ENCODE results near the gene IMMP2L. TPM values are rescaled to one million over a fixed set of nuclear protein-coding genes. Genes with fewer than 3 reads are reported as not detected.

The IMMP2L gene
- total RNA-seq, 1 experiment from 2014 or later: 8.8 TPM

GRCh38 chr7:111173528-111173927 is 388.8 kb downstream of the IMMP2L start:
- no peaks in the 10 kb centered on the region for H3K27me3 ChIP-seq (ENCODE audit: control insufficient read depth, insufficient read depth, low read length)
- no peak overlapping the region for H3K4me3 ChIP-seq (ENCODE audit: low read depth in 2 of 2, low read length in 2 of 2)
- no peaks in the 10 kb centered on the region for H3K9me3 ChIP-seq (ENCODE audit: control insufficient read depth, insufficient read depth, low read depth, low read length)
- in situ Hi-C loops (cut with HindIII; ENCODE audit: low pct_unique_long_range_greater_than_20kb, low sequenced_read_pairs): no loop called here
- no peaks in the 10 kb centered on the region for H3K36me3 ChIP-seq (ENCODE audit: control insufficient read depth, insufficient read depth, low read length)
- TF ChIP-seq TCF7L2 (IDR thresholded peaks at IDR 0.05; ENCODE audit: low read depth, low read length) (no peak), CTCF (IDR thresholded peaks at IDR 0.05) (no peak), REST (IDR thresholded peaks at IDR 0.05; ENCODE audit: insufficient read depth in 1 of 2, low read depth in 2 of 2, low read length in 1 of 2) (no peak), POLR2AphosphoS5 (IDR thresholded peaks at IDR 0.05; ENCODE audit: low read depth, low read length) (no peak), SIN3A (IDR thresholded peaks at IDR 0.05; ENCODE audit: borderline replicate concordance, insufficient read depth, low read depth, low read length) (no peak)
- H3K4me1 ChIP-seq (ENCODE audit: control insufficient read depth, insufficient read depth, low read length): no peaks in the 10 kb centered on the region
- ATAC-seq (no peak), DNase-seq (ENCODE audit: low read depth, low spot score) (no peak)
- ChIA-PET POLR2A (no interaction called here), CTCF (no interaction called here)
- H3K27ac ChIP-seq (ENCODE audit: low read length): no peak overlapping the region
- BruUV-seq (replicated peaks): no TSS peak
- intact Hi-C loops (cut with micrococcal nuclease; ENCODE audit: unreplicated experiment): no loop called here

DNA sequence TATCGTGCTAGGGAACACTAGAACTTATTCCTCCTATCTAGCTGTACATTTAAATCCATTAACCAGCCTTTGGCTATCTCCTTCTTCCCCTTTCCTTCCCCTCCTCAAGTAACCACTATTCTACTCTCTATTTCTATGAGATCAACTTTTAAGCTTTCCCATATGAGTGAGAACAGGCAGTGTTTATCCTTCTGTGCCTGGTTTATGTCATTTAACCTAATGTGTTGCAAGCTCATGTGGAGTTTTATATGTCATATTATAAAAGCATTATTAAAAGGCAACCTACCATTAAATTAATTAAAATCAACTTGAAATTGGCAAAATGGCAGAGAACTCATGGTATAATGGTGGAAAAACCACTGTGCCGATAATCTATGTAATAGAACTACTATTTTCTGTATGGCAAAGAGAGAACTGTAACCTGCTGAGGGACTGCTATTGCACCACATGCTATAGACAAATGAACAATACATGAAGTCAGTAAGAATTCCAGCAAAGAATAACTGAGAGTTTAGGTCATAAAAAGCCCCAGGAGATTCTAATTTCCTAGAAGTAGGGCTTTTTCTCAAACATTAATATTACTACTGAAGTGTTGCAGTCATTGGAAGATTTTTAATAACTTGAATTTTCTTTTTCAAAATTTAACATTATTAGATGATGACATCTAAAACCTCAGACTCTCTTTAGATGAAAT is 389.6 kb downstream of the IMMP2L start:
- POLR2A ChIA-PET: interaction anchor here (0.6 kb wide), 1 partner anchor 990 kb away, joined by 3 read pairs; no protein-coding TSS in a partner anchor
- ATAC-seq (no peak), DNase-seq (ENCODE audit: low read depth, low spot score) (no peak)
- CTCF ChIA-PET: no interaction called here
- no peak overlapping the region for H3K27ac ChIP-seq (ENCODE audit: low read length)
- BruUV-seq (replicated peaks): no TSS peak
- no peaks in the 10 kb centered on the region for H3K36me3 ChIP-seq (ENCODE audit: control insufficient read depth, insufficient read depth, low read length)
- in situ Hi-C loops (cut with HindIII; ENCODE audit: low pct_unique_long_range_greater_than_20kb, low sequenced_read_pairs) (no loop called here), intact Hi-C loops (cut with micrococcal nuclease; ENCODE audit: unreplicated experiment) (no loop called here)
- no peaks in the 10 kb centered on the region for H3K9me3 ChIP-seq (ENCODE audit: control insufficient read depth, insufficient read depth, low read depth, low read length)
- no peak overlapping the region for H3K4me3 ChIP-seq (ENCODE audit: low read depth in 2 of 2, low read length in 2 of 2)
- H3K27me3 ChIP-seq (ENCODE audit: control insufficient read depth, insufficient read depth, low read length): no peaks in the 10 kb centered on the region
- no peaks in the 10 kb centered on the region for H3K4me1 ChIP-seq (ENCODE audit: control insufficient read depth, insufficient read depth, low read length)
- TF ChIP-seq POLR2AphosphoS5 (IDR thresholded peaks at IDR 0.05; ENCODE audit: low read depth, low read length) (no peak), TCF7L2 (IDR thresholded peaks at IDR 0.05; ENCODE audit: low read depth, low read length) (no peak), SIN3A (IDR thresholded peaks at IDR 0.05; ENCODE audit: borderline replicate concordance, insufficient read depth, low read depth, low read length) (no peak), CTCF (IDR thresholded peaks at IDR 0.05) (no peak), REST (IDR thresholded peaks at IDR 0.05; ENCODE audit: insufficient read depth in 1 of 2, low read depth in 2 of 2, low read length in 1 of 2) (no peak)
